ENCODE data around the gene TMEM120B. TPM values are rescaled to one million over a fixed set of nuclear protein-coding genes. Genes with fewer than 3 reads are reported as not detected.
"Not testable (repeated sequence)": the region's sequence is repeated elsewhere in the genome, so short reads cannot be mapped to it uniquely, and the experiment has no call there.

The TMEM120B gene
- total RNA-seq, 4 donors from 2014 or later = 7.1 to 13.8 (median 8.8) TPM

GRCh38 chr12:121673013-121673511 lies 39.5 kb upstream of the TMEM120B start:
- H3K4me3 ChIP-seq = peak overlapping the region; percentile 58
- peak in 1 of 2 donors; percentile 83 for DNase-seq (ENCODE audit: low spot score in 2 of 2)

GRCh38 chr12:121676190-121676589 lies 36.4 kb upstream of the TMEM120B start:
- Histone ChIP-seq H3K9me3 (no peaks in the 10 kb centered on the region), H3K36me3 (no peaks in the 10 kb centered on the region), H3K27me3 (no peaks in the 10 kb centered on the region), H3K4me1 (peaks cover 32% of the 10 kb centered on the region), H3K4me3 (no peak overlapping the region), H3K27ac (no peak overlapping the region)
- 82% methylated on average over 5 of the region's 5 CpGs for WGBS
- no peak for DNase-seq (ENCODE audit: low spot score in 2 of 2)
- TF ChIP-seq POLR2AphosphoS5 (IDR thresholded peaks at IDR 0.05) (no peak), CTCF (IDR thresholded peaks at IDR 0.05) (no peak), POLR2A (IDR thresholded peaks at IDR 0.05) (no peak), EP300 (IDR thresholded peaks at IDR 0.05) (no peak)

More at GRCh38 chr12:121673013-121673511, 39.5 kb upstream of the TMEM120B start:
- Histone ChIP-seq H3K27me3 (no peaks in the 10 kb centered on the region), H3K27ac (peak overlapping the region; percentile 70), H3K4me1 (peaks cover 35% of the 10 kb centered on the region), H3K36me3 (no peaks in the 10 kb centered on the region), H3K9me3 (no peaks in the 10 kb centered on the region)
- WGBS = 46% methylated on average over 12 of the region's 12 CpGs
- TF ChIP-seq EP300 (IDR thresholded peaks at IDR 0.05) (no peak), POLR2AphosphoS5 (IDR thresholded peaks at IDR 0.05) (no peak), CTCF (IDR thresholded peaks at IDR 0.05) (no peak), POLR2A (IDR thresholded peaks at IDR 0.05) (no peak)

- no peak overlapping the region for H3K27ac ChIP-seq
- no peak for TF ChIP-seq CTCF (IDR thresholded peaks at IDR 0.05)
- TF ChIP-seq POLR2AphosphoS5 (IDR thresholded peaks at IDR 0.05) = no peak
- TF ChIP-seq POLR2A (IDR thresholded peaks at IDR 0.05) = no peak
- TF ChIP-seq EP300 (IDR thresholded peaks at IDR 0.05) = no peak
- H3K36me3 ChIP-seq = no peaks in the 10 kb centered on the region
- no peaks in the 10 kb centered on the region for H3K9me3 ChIP-seq
- DNase-seq (ENCODE audit: low spot score in 2 of 2) = no peak
- H3K4me3 ChIP-seq = no peak overlapping the region
- H3K27me3 ChIP-seq = no peaks in the 10 kb centered on the region
- WGBS = 91% methylated on average over 3 of the region's 3 CpGs
- H3K4me1 ChIP-seq = peaks cover 20% of the 10 kb centered on the region
Measured at GRCh38 chr12:121678305-121678704, 34.2 kb upstream of the TMEM120B start.

GRCh38 chr12:121678716-121679300 lies 33.7 kb upstream of the TMEM120B start:
- peaks cover 16% of the 10 kb centered on the region for H3K4me1 ChIP-seq
- H3K9me3 ChIP-seq = no peaks in the 10 kb centered on the region
- DNase-seq (ENCODE audit: low spot score in 2 of 2) = no peak
- H3K4me3 ChIP-seq = no peak overlapping the region
- no peaks in the 10 kb centered on the region for H3K27me3 ChIP-seq
- H3K36me3 ChIP-seq = no peaks in the 10 kb centered on the region
- WGBS = 70% methylated on average over 6 of the region's 9 CpGs
- no peak overlapping the region for H3K27ac ChIP-seq
- TF ChIP-seq EP300 (IDR thresholded peaks at IDR 0.05) = no peak
- TF ChIP-seq POLR2A (IDR thresholded peaks at IDR 0.05) = no peak
- no peak for TF ChIP-seq CTCF (IDR thresholded peaks at IDR 0.05)
- no peak for TF ChIP-seq POLR2AphosphoS5 (IDR thresholded peaks at IDR 0.05)

GRCh38 chr12:121679661-121680197 lies 32.8 kb upstream of the TMEM120B start:
- not testable (repeated sequence) for H3K4me3 ChIP-seq; DNase-seq (ENCODE audit: low spot score in 2 of 2); H3K27me3 ChIP-seq; H3K27ac ChIP-seq; H3K36me3 ChIP-seq; H3K9me3 ChIP-seq
- H3K4me1 ChIP-seq = peaks cover 16% of the 10 kb centered on the region
- WGBS = 57% methylated on average over 13 of the region's 13 CpGs

All from suprapubic skin (tissue), 4 donors.